GM23338 (cell line): ENCODE measurements around the gene SKOR1. TPM values are rescaled to one million over a fixed set of nuclear protein-coding genes. Genes with fewer than 3 reads are reported as not detected.
A peak's percentile ranks its signal among the peaks of the same experiment; 100 is the strongest.

Experiments used
- ATAC-seq: fragments of 200-7000 bp; cut with Tn5 transposase; 3 replicates; pipeline ENCODE4 v1.9.1; 2020
- DNase-seq: peaks from one replicate; pipeline ENCODE4 v3.0.0-alpha.2; 2015; ENCODE audit warnings: low spot score
- H2AFZ ChIP-seq: fragments of 200-600 bp; sonication (generic); 2 replicates; pipeline ENCODE4 v1.8.0; 2016; ENCODE audit warnings: antibody characterized with exemption, mild to moderate bottlenecking, moderate library complexity
- H3F3A ChIP-seq: fragments of 200-600 bp; sonication (generic); replicated peaks from 2 replicates; pipeline ENCODE4 v1.8.0; 2017; ENCODE audit warnings: antibody characterized with exemption, mixed run types, low read depth
- H3K27ac ChIP-seq: fragments of 200-600 bp; sonication (generic); 2 replicates; pipeline ENCODE4 v1.6.1; 2016; ENCODE audit warnings: low read depth
- H3K27me3 ChIP-seq: fragments of 200-600 bp; sonication (generic); 2 replicates; pipeline ENCODE4 v1.8.0; 2016; ENCODE audit warnings: mild to moderate bottlenecking, mixed run types, moderate library complexity; ENCODE audit not compliant: insufficient read depth
- H3K36me3 ChIP-seq: fragments of 200-600 bp; sonication (generic); 2 replicates; pipeline ENCODE4 v1.8.0; 2016; ENCODE audit warnings: mild to moderate bottlenecking; ENCODE audit not compliant: insufficient read depth
- H3K4me1 ChIP-seq: fragments of 200-600 bp; sonication (generic); 2 replicates; pipeline ENCODE4 v1.8.0; 2016; ENCODE audit warnings: mild to moderate bottlenecking, moderate library complexity; ENCODE audit not compliant: insufficient read depth
- H3K4me2 ChIP-seq: fragments of 200-600 bp; sonication (generic); 2 replicates; pipeline ENCODE4 v1.7.1; 2017; ENCODE audit warnings: mixed run types
- H3K4me3 ChIP-seq: fragments of 200-600 bp; sonication (generic); 2 replicates; pipeline ENCODE4 v1.6.1; 2016; ENCODE audit warnings: mixed run types
- H3K79me2 ChIP-seq: fragments of 200-600 bp; sonication (generic); replicated peaks from 2 replicates; pipeline ENCODE4 v1.8.0; 2017; ENCODE audit warnings: mild to moderate bottlenecking; ENCODE audit not compliant: insufficient read depth
- H3K9me2 ChIP-seq: fragments of 200-600 bp; sonication (generic); 2 replicates; pipeline ENCODE4 v1.8.0; 2017; ENCODE audit not compliant: insufficient read depth
- H4K20me1 ChIP-seq: fragments of 200-600 bp; sonication (generic); replicated peaks from 2 replicates; pipeline ENCODE4 v1.8.0; 2017; ENCODE audit warnings: mild to moderate bottlenecking; ENCODE audit not compliant: insufficient read depth
- H3K27ac Mint-ChIP-seq: 2 replicates; pipeline ENCODE4 v1.8.0; 2020; ENCODE audit warnings: inconsistent platforms, mild to moderate bottlenecking, moderate library complexity, mixed read lengths
- H3K27me3 Mint-ChIP-seq: 3 replicates; pipeline ENCODE4 v1.8.0; 2022; ENCODE audit warnings: low read depth, mild to moderate bottlenecking, moderate library complexity, mixed read lengths, inconsistent platforms; ENCODE audit not compliant: insufficient read depth, poor library complexity
- H3K36me3 Mint-ChIP-seq: 3 replicates; pipeline ENCODE4 v1.8.0; 2021; ENCODE audit warnings: low read depth, mild to moderate bottlenecking, inconsistent platforms, moderate library complexity, mixed read lengths
- H3K4me1 Mint-ChIP-seq: 3 replicates; pipeline ENCODE4 v1.8.0; 2020; ENCODE audit warnings: mild to moderate bottlenecking, inconsistent platforms, mixed read lengths
- H3K4me3 Mint-ChIP-seq: 3 replicates; pipeline ENCODE4 v1.8.0; 2021; ENCODE audit warnings: moderate library complexity, mild to moderate bottlenecking, inconsistent platforms, mixed read lengths
- H3K9me3 Mint-ChIP-seq: 3 replicates; pipeline ENCODE4 v1.8.0; 2020; ENCODE audit warnings: moderate library complexity, mild to moderate bottlenecking, inconsistent platforms, mixed read lengths
- CREB1 ChIP-seq: fragments of 250-450 bp; sonication (Bioruptor Pico); IDR thresholded peaks from 2 replicates; pipeline ENCODE4 v1.5.0; 2020; ENCODE audit warnings: low read depth, mild to moderate bottlenecking, moderate library complexity
- EZH2 ChIP-seq: fragments of 200-600 bp; sonication (generic); IDR thresholded peaks from one replicate; pipeline ENCODE4 v1.8.0; 2017; ENCODE audit warnings: antibody characterized with exemption, mild to moderate bottlenecking, low read depth; ENCODE audit not compliant: unreplicated experiment
- EZH2phosphoT487 ChIP-seq: fragments of 200-600 bp; sonication (generic); IDR thresholded peaks from one replicate; pipeline ENCODE4 v1.8.1; 2018; ENCODE audit warnings: antibody characterized with exemption; ENCODE audit not compliant: unreplicated experiment
- JUNB ChIP-seq: IDR thresholded peaks from one replicate; pipeline ENCODE4 v1.6.1; 2016; ENCODE audit warnings: antibody characterized with exemption; ENCODE audit not compliant: unreplicated experiment
- NANOG ChIP-seq: IDR thresholded peaks from 2 replicates; pipeline ENCODE4 v1.6.1; 2016; ENCODE audit warnings: antibody characterized with exemption, borderline replicate concordance
- POLR2AphosphoS5 ChIP-seq: IDR thresholded peaks from 2 replicates; pipeline ENCODE4 v1.6.1; 2016; ENCODE audit warnings: antibody characterized with exemption, low read depth
- STAT1 ChIP-seq: IDR thresholded peaks from one replicate; pipeline ENCODE4 v1.6.1; 2016; ENCODE audit warnings: antibody characterized with exemption; ENCODE audit not compliant: unreplicated experiment
- ZNF114 ChIP-seq: fragments of 250-450 bp; sonication (Bioruptor Pico); IDR thresholded peaks from 2 replicates; pipeline ENCODE4 v1.5.0; 2020; ENCODE audit warnings: mild to moderate bottlenecking, moderate library complexity
- ZNF331 ChIP-seq: fragments of 250-450 bp; sonication (Bioruptor Pico); IDR thresholded peaks from 2 replicates; pipeline ENCODE4 v1.5.0; 2020; ENCODE audit warnings: low read depth, mild to moderate bottlenecking, moderate library complexity
- polyA plus RNA-seq: library from polyadenylated mRNA; unstranded; fragments of >200 nt; fragmentation: Nextera tagmentation; extraction: Ambion mirVana; gene quantifications from 2 replicates; pipeline ENCODE4 v1.2.1, GENCODE V29; 2016
- total RNA-seq: library from RNA; depleted of rRNA; stranded (reverse); fragments of >200 nt; shearing (Covaris generic); gene quantifications from 2 replicates; pipeline ENCODE4 v1.2.3, GENCODE V29; 2014
- TF ChIP-seq, protein P1 (sequence below): fragments of 250-450 bp; sonication (Bioruptor Pico); IDR thresholded peaks from 2 replicates; pipeline ENCODE4 v1.5.0; 2020; ENCODE audit warnings: mild to moderate bottlenecking, moderate library complexity
- TF ChIP-seq, protein P2 (sequence below): IDR thresholded peaks from 2 replicates; pipeline ENCODE4 v1.6.1; 2016; ENCODE audit warnings: antibody characterized with exemption
- TF ChIP-seq, protein P3 (sequence below), 2 experiments: fragments of 200-600 bp in 1 of 2; sonication (generic) in 1 of 2; conservative IDR thresholded peaks; 2 replicates each; pipeline versions ENCODE4 v1.5.1 to v1.6.1; 2016 to 2017; ENCODE audit warnings: antibody characterized with exemption in 2 of 2, low read depth in 2 of 2, mild to moderate bottlenecking in 2 of 2, moderate library complexity in 1 of 2
- TF ChIP-seq, protein P4 (sequence below): IDR thresholded peaks from one replicate; pipeline ENCODE4 v1.6.1; 2018; ENCODE audit warnings: antibody characterized with exemption; ENCODE audit not compliant: unreplicated experiment

The SKOR1 gene
- total and polyA plus RNA-seq, 2 experiments from 2014 or later: 0.17 TPM; not detected in 1

DNA sequence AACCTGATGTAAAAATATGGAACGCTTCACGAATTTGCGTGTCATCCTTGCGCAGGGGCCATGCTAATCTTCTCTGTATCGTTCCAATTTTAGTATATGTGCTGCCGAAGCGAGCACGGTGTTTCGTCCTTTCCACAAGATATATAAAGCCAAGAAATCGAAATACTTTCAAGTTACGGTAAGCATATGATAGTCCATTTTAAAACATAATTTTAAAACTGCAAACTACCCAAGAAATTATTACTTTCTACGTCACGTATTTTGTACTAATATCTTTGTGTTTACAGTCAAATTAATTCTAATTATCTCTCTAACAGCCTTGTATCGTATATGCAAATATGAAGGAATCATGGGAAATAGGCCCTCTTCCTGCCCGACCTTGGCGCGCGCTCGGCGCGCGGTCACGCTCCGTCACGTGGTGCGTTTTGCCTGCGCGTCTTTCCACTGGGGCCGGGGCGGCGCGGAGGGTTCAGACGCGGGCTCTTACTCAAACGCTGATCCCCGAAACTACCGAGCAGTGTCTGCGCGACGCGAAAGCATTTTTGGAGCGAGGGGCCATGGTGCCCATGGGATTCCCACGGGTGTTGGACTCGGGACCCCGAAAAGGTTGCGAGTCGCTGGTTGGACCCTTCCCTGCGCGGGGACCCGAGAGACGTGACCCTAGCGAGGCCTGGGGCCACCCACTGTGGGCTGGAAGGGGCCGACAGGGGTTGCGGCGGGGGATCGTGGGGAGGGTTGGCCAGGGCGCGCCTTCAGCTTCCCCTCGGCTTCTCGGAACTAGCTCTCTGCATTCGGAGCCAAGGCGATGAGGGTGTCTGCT is 14.8 kb downstream of the SKOR1 start, which contains the start of gene RNU6-1:
Gene RNU6-1 (minus strand): TSS at position 117 of the 820 bp plus-strand sequence.
- peaks cover 54% of the 10 kb centered on the region for H3K4me1 Mint-ChIP-seq
- H3K36me3 ChIP-seq: no peaks in the 10 kb centered on the region

More for the DNA sequence above, 14.8 kb downstream of the SKOR1 start, which contains the start of gene RNU6-1:
- TF ChIP-seq CREB1 (CRISPR knock-in tag): peak; percentile 62; the same call in 1 of the 2 replicates
- no peak for TF ChIP-seq ZNF114 (CRISPR knock-in tag)
- TF ChIP-seq NANOG: no peak
- TF ChIP-seq, protein P1, sequence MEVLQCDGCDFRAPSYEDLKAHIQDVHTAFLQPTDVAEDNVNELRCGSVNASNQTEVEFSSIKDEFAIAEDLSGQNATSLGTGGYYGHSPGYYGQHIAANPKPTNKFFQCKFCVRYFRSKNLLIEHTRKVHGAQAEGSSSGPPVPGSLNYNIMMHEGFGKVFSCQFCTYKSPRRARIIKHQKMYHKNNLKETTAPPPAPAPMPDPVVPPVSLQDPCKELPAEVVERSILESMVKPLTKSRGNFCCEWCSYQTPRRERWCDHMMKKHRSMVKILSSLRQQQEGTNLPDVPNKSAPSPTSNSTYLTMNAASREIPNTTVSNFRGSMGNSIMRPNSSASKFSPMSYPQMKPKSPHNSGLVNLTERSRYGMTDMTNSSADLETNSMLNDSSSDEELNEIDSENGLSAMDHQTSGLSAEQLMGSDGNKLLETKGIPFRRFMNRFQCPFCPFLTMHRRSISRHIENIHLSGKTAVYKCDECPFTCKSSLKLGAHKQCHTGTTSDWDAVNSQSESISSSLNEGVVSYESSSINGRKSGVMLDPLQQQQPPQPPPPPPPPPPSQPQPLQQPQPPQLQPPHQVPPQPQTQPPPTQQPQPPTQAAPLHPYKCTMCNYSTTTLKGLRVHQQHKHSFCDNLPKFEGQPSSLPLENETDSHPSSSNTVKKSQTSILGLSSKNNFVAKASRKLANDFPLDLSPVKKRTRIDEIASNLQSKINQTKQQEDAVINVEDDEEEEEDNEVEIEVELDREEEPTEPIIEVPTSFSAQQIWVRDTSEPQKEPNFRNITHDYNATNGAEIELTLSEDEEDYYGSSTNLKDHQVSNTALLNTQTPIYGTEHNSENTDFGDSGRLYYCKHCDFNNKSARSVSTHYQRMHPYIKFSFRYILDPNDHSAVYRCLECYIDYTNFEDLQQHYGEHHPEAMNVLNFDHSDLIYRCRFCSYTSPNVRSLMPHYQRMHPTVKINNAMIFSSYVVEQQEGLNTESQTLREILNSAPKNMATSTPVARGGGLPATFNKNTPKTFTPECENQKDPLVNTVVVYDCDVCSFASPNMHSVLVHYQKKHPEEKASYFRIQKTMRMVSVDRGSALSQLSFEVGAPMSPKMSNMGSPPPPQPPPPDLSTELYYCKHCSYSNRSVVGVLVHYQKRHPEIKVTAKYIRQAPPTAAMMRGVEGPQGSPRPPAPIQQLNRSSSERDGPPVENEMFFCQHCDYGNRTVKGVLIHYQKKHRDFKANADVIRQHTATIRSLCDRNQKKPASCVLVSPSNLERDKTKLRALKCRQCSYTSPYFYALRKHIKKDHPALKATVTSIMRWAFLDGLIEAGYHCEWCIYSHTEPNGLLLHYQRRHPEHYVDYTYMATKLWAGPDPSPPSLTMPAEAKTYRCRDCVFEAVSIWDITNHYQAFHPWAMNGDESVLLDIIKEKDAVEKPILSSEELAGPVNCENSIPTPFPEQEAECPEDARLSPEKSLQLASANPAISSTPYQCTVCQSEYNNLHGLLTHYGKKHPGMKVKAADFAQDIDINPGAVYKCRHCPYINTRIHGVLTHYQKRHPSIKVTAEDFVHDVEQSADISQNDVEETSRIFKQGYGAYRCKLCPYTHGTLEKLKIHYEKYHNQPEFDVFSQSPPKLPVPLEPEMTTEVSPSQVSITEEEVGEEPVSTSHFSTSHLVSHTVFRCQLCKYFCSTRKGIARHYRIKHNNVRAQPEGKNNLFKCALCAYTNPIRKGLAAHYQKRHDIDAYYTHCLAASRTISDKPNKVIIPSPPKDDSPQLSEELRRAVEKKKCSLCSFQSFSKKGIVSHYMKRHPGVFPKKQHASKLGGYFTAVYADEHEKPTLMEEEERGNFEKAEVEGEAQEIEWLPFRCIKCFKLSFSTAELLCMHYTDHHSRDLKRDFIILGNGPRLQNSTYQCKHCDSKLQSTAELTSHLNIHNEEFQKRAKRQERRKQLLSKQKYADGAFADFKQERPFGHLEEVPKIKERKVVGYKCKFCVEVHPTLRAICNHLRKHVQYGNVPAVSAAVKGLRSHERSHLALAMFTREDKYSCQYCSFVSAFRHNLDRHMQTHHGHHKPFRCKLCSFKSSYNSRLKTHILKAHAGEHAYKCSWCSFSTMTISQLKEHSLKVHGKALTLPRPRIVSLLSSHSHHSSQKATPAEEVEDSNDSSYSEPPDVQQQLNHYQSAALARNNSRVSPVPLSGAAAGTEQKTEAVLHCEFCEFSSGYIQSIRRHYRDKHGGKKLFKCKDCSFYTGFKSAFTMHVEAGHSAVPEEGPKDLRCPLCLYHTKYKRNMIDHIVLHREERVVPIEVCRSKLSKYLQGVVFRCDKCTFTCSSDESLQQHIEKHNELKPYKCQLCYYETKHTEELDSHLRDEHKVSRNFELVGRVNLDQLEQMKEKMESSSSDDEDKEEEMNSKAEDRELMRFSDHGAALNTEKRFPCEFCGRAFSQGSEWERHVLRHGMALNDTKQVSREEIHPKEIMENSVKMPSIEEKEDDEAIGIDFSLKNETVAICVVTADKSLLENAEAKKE (CRISPR knock-in tag): no peak
- TF ChIP-seq, protein P2, sequence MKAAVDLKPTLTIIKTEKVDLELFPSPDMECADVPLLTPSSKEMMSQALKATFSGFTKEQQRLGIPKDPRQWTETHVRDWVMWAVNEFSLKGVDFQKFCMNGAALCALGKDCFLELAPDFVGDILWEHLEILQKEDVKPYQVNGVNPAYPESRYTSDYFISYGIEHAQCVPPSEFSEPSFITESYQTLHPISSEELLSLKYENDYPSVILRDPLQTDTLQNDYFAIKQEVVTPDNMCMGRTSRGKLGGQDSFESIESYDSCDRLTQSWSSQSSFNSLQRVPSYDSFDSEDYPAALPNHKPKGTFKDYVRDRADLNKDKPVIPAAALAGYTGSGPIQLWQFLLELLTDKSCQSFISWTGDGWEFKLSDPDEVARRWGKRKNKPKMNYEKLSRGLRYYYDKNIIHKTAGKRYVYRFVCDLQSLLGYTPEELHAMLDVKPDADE: no peak
- TF ChIP-seq EZH2phosphoT487: no peak
- TF ChIP-seq JUNB: no peak
- no peak for TF ChIP-seq EZH2
- no peak for TF ChIP-seq STAT1
- TF ChIP-seq POLR2AphosphoS5: peak; percentile 89
- TF ChIP-seq, protein P3, sequence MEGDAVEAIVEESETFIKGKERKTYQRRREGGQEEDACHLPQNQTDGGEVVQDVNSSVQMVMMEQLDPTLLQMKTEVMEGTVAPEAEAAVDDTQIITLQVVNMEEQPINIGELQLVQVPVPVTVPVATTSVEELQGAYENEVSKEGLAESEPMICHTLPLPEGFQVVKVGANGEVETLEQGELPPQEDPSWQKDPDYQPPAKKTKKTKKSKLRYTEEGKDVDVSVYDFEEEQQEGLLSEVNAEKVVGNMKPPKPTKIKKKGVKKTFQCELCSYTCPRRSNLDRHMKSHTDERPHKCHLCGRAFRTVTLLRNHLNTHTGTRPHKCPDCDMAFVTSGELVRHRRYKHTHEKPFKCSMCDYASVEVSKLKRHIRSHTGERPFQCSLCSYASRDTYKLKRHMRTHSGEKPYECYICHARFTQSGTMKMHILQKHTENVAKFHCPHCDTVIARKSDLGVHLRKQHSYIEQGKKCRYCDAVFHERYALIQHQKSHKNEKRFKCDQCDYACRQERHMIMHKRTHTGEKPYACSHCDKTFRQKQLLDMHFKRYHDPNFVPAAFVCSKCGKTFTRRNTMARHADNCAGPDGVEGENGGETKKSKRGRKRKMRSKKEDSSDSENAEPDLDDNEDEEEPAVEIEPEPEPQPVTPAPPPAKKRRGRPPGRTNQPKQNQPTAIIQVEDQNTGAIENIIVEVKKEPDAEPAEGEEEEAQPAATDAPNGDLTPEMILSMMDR (conservative IDR thresholded peaks at IDR 0.05; ENCODE audit: low read depth in 2 of 2): no peak
- TF ChIP-seq, protein P4, sequence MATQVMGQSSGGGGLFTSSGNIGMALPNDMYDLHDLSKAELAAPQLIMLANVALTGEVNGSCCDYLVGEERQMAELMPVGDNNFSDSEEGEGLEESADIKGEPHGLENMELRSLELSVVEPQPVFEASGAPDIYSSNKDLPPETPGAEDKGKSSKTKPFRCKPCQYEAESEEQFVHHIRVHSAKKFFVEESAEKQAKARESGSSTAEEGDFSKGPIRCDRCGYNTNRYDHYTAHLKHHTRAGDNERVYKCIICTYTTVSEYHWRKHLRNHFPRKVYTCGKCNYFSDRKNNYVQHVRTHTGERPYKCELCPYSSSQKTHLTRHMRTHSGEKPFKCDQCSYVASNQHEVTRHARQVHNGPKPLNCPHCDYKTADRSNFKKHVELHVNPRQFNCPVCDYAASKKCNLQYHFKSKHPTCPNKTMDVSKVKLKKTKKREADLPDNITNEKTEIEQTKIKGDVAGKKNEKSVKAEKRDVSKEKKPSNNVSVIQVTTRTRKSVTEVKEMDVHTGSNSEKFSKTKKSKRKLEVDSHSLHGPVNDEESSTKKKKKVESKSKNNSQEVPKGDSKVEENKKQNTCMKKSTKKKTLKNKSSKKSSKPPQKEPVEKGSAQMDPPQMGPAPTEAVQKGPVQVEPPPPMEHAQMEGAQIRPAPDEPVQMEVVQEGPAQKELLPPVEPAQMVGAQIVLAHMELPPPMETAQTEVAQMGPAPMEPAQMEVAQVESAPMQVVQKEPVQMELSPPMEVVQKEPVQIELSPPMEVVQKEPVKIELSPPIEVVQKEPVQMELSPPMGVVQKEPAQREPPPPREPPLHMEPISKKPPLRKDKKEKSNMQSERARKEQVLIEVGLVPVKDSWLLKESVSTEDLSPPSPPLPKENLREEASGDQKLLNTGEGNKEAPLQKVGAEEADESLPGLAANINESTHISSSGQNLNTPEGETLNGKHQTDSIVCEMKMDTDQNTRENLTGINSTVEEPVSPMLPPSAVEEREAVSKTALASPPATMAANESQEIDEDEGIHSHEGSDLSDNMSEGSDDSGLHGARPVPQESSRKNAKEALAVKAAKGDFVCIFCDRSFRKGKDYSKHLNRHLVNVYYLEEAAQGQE: no peak
- no peak for TF ChIP-seq ZNF331 (CRISPR knock-in tag)
- Histone ChIP-seq H3K79me2 (no peaks in the 10 kb centered on the region), H3K27ac (no peak within 1 kb of the TSS), H2AFZ (peak within 1 kb of the TSS; percentile 72), H4K20me1 (no peaks in the 10 kb centered on the region), H3K4me1 (peaks cover 28% of the 10 kb centered on the region), H3K27me3 (peaks cover 58% of the 10 kb centered on the region), H3K4me3 (peak within 1 kb of the TSS; percentile 66), H3K9me2 (no peaks in the 10 kb centered on the region), H3F3A (0 out of 2 replicates have a peak, but pooled peaks cover 4% of the 10 kb centered on the region), H3K4me2 (peak within 1 kb of the TSS; percentile 79)
- Mint-ChIP-seq H3K4me3 (peak within 1 kb of the TSS; percentile 92), H3K36me3 (no peaks in the 10 kb centered on the region; the same call in 2 of the 3 replicates), H3K27ac (peak within 1 kb of the TSS; percentile 99), H3K9me3 (peaks cover 3% of the 10 kb centered on the region; the same call in 2 of the 3 replicates), H3K27me3 (peaks cover 64% of the 10 kb centered on the region)
- ATAC-seq (peak; percentile 28), DNase-seq (peak; percentile 91)
